ENCODE results near the gene HLA-DOA.

HLA-DOA gene

DNA sequence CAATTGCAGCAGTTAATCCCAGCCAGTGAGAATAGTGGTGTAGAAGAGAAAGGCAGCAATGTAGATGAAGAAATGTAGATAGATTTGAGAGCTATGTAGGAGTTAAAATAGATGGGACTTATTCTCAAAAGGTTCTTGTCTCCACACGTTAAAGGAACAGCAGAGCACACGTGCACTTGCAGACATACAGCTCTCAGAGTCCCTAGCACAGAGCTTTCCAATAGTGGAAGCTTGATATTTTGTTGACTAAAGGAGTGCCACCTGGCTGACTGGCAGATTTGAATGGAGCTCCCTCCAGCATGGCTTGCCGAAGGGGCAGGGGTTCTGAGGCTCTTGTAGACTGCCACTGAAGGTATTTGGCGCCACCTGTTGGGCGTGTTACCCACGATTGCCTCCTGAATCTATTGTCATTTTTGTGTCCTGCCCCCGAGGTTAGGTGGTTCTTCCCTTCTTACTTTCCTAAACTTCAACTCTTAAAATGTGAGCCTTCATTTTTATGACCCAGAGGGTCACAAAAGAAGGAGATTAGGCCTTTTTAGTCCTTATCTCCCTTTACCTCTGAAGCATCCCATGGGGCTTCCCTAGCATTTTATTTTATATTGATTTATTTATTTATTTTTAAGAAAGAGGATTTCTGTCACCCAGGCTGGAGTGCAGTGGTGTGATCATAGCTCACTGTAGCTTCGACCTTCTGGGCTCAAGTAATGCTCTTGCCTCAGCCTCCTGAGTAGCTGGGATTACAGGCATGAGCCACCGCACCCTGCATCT, 24.6 kb downstream of the HLA-DOA start:
- H3K4me3 ChIP-seq (ENCODE audit: low read depth, low read length), result no peak overlapping the region
- DNase-seq (ENCODE audit: low read depth), result peak; percentile 94
- TF ChIP-seq CTCF (IDR thresholded peaks at IDR 0.05; ENCODE audit: control insufficient read depth, extremely low read depth, insufficient read depth), result peak; percentile 89

- no peak for DNase-seq (ENCODE audit: low read depth)
Measured at GRCh38 chr6:32983964-32984621, 25.3 kb downstream of the HLA-DOA start.

GRCh38 chr6:32983493-32983848, 25.9 kb downstream of the HLA-DOA start:
- TF ChIP-seq CTCF (IDR thresholded peaks at IDR 0.05; ENCODE audit: control insufficient read depth, extremely low read depth, insufficient read depth), result no peak
- DNase-seq (ENCODE audit: low read depth), result no peak
- H3K4me3 ChIP-seq (ENCODE audit: low read depth, low read length), result no peak overlapping the region

More at GRCh38 chr6:32983964-32984621, 25.3 kb downstream of the HLA-DOA start:
- TF ChIP-seq CTCF (IDR thresholded peaks at IDR 0.05; ENCODE audit: control insufficient read depth, extremely low read depth, insufficient read depth), result no peak
- no peak overlapping the region for H3K4me3 ChIP-seq (ENCODE audit: low read depth, low read length)

DNA sequence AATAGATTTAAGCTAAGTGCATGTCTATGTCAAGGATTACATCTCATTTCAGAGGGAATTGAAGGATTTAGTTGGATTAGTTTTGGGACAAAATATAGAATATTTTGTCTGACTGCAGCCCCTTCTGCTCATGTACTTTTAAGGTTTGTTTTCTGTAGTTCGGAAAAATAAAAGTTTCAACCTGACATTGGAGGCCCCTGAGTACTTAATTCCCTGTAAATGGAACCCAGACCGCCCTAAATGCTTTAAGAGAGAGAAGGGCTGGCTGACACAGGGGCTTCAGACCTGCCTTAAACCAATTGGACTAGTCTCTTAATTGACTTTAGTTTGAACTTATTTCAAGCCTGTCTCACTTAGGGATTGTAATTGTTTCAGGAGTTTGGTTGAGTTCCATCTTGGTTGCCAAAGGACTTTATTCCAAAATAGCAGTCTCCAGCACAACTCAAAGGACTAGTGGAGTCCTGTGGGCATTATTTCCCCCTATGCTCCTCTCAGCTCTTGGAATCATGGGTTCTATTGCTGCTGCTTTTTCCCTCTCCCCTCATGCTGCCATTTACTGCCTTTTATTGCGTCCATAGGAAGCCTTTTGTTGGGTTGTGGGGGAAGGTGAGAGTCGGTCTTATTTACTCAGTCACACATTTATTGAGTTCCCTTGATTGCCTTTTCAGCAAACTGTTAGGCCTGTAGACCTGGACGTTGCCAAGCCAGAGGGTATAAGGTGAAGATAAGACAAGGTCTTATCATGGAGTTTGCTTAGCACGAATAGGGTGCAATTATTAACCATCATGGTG, 26.5 kb downstream of the HLA-DOA start:
- no peak overlapping the region for H3K4me3 ChIP-seq (ENCODE audit: low read depth, low read length)
- no peak for DNase-seq (ENCODE audit: low read depth)
- no peak for TF ChIP-seq CTCF (IDR thresholded peaks at IDR 0.05; ENCODE audit: control insufficient read depth, extremely low read depth, insufficient read depth)

GRCh38 chr6:32982084-32982701, 27.2 kb downstream of the HLA-DOA start:
- no peak for DNase-seq (ENCODE audit: low read depth)
- no peak for TF ChIP-seq CTCF (IDR thresholded peaks at IDR 0.05; ENCODE audit: control insufficient read depth, extremely low read depth, insufficient read depth)
- no peak overlapping the region for H3K4me3 ChIP-seq (ENCODE audit: low read depth, low read length)

- TF ChIP-seq CTCF (IDR thresholded peaks at IDR 0.05; ENCODE audit: control insufficient read depth, extremely low read depth, insufficient read depth), result no peak
- no peak for DNase-seq (ENCODE audit: low read depth)
- no peak overlapping the region for H3K4me3 ChIP-seq (ENCODE audit: low read depth, low read length)
Measured at GRCh38 chr6:32980488-32981038, 28.8 kb downstream of the HLA-DOA start.
